ENCODE data around the gene FCGR3B.
"Not testable (repeated sequence)": the region's sequence is repeated elsewhere in the genome, so short reads cannot be mapped to it uniquely, and the experiment has no call there.

GRCh38 chr1:161595583-161595982 is 35.4 kb downstream of the FCGR3B start:
- TF ChIP-seq POLR2A, CTCF, EP300 (IDR thresholded peaks at IDR 0.05): not testable (repeated sequence)

Measured in ovary (tissue), 3 donors.